H9 (cell line): ENCODE results near the gene KCNH1. TPM values are rescaled to one million over a fixed set of nuclear protein-coding genes. Genes with fewer than 3 reads are reported as not detected.
"Not testable (repeated sequence)": the region's sequence is repeated elsewhere in the genome, so short reads cannot be mapped to it uniquely, and the experiment has no call there.

Experiments
- DNase-seq: peaks from one replicate; pipeline ENCODE4 v3.0.0-alpha.2; 2017
- H2AFZ ChIP-seq: one replicate; pipeline ENCODE4 v1.6.1; 2013; ENCODE audit warnings: mild to moderate bottlenecking, low read length, control low read depth, moderate library complexity
- H2AK5ac ChIP-seq: 2 replicates; pipeline ENCODE4 v1.6.1; 2013; ENCODE audit warnings: low read length, control low read depth, mixed read lengths; ENCODE audit not compliant: insufficient read length
- H2BK120ac ChIP-seq: one replicate; pipeline ENCODE4 v1.6.1; 2013; ENCODE audit warnings: low read depth, mild to moderate bottlenecking, low read length, control low read depth, inconsistent platforms; ENCODE audit not compliant: poor library complexity, severe bottlenecking
- H2BK12ac ChIP-seq: 2 replicates; pipeline ENCODE4 v1.6.1; 2013; ENCODE audit warnings: low read length, control low read depth, mixed read lengths, low read depth; ENCODE audit not compliant: insufficient read length
- H2BK15ac ChIP-seq: 2 replicates; pipeline ENCODE4 v1.6.1; 2013; ENCODE audit warnings: low read depth, low read length, control low read depth
- H2BK20ac ChIP-seq: one replicate; pipeline ENCODE4 v1.6.1; 2013; ENCODE audit warnings: low read depth, mild to moderate bottlenecking, low read length, control low read depth, inconsistent platforms; ENCODE audit not compliant: poor library complexity, severe bottlenecking
- H2BK5ac ChIP-seq: 2 replicates; pipeline ENCODE4 v1.6.1; 2013; ENCODE audit warnings: low read length, control low read depth, mixed read lengths; ENCODE audit not compliant: insufficient read length
- H3K14ac ChIP-seq: 2 replicates; pipeline ENCODE4 v1.6.1; 2013; ENCODE audit warnings: low read length, control low read depth; ENCODE audit not compliant: insufficient read depth
- H3K18ac ChIP-seq: 2 replicates; pipeline ENCODE4 v1.6.1; 2013; ENCODE audit warnings: low read depth, mild to moderate bottlenecking, mixed read lengths, low read length, control low read depth; ENCODE audit not compliant: insufficient read length
- H3K23ac ChIP-seq: 2 replicates; pipeline ENCODE4 v1.6.1; 2013; ENCODE audit warnings: low read length, control low read depth, mixed read lengths, low read depth; ENCODE audit not compliant: insufficient read length
- H3K23me2 ChIP-seq: 2 replicates; pipeline ENCODE4 v1.6.1; 2013; ENCODE audit warnings: low read depth, mild to moderate bottlenecking, mixed read lengths, low read length, control low read depth; ENCODE audit not compliant: insufficient read length, poor library complexity, severe bottlenecking
- H3K27ac ChIP-seq: 2 replicates; pipeline ENCODE4 v1.5.1; 2013; ENCODE audit warnings: low read length, control low read depth, mixed read lengths, low read depth; ENCODE audit not compliant: insufficient read length
- H3K27me3 ChIP-seq: 2 replicates; pipeline ENCODE4 v1.6.1; 2013; ENCODE audit warnings: low read length, control low read depth, inconsistent platforms; ENCODE audit not compliant: insufficient read depth
- H3K4ac ChIP-seq: 2 replicates; pipeline ENCODE4 v1.6.1; 2013; ENCODE audit warnings: low read depth, mild to moderate bottlenecking, control low read depth, inconsistent platforms, low read length, moderate library complexity
- H3K4me1 ChIP-seq: 2 replicates; pipeline ENCODE4 v1.6.1; 2013; ENCODE audit warnings: low read length, control low read depth, inconsistent platforms; ENCODE audit not compliant: insufficient read depth
- H3K4me2 ChIP-seq: 2 replicates; pipeline ENCODE4 v1.6.1; 2013; ENCODE audit warnings: low read length, control low read depth, mixed read lengths; ENCODE audit not compliant: insufficient read length, insufficient read depth
- H3K56ac ChIP-seq: 2 replicates; pipeline ENCODE4 v1.6.1; 2013; ENCODE audit warnings: low read depth, mild to moderate bottlenecking, mixed read lengths, low read length, control low read depth; ENCODE audit not compliant: insufficient read length
- H3K79me1 ChIP-seq: 2 replicates; pipeline ENCODE4 v1.6.1; 2013; ENCODE audit warnings: low read depth, mild to moderate bottlenecking, moderate library complexity, low read length, control low read depth, inconsistent platforms; ENCODE audit not compliant: insufficient read depth, poor library complexity, severe bottlenecking
- H3K79me2 ChIP-seq: 2 replicates; pipeline ENCODE4 v1.6.1; 2013; ENCODE audit warnings: low read length, control low read depth, inconsistent platforms; ENCODE audit not compliant: insufficient read depth
- H3K9ac ChIP-seq: 2 replicates; pipeline ENCODE4 v1.6.1; 2013; ENCODE audit warnings: low read length, control low read depth, mixed read lengths; ENCODE audit not compliant: insufficient read length; ENCODE audit errors: extremely low read depth
- H3K9me3 ChIP-seq: one replicate; pipeline ENCODE4 v1.6.1; 2013; ENCODE audit warnings: low read depth, low read length, inconsistent platforms; ENCODE audit not compliant: control insufficient read depth
- H3T11ph ChIP-seq: one replicate; pipeline ENCODE4 v1.6.1; 2013; ENCODE audit warnings: mild to moderate bottlenecking, low read length, control low read depth, inconsistent platforms
- H4K20me1 ChIP-seq: one replicate; pipeline ENCODE4 v1.6.1; 2013; ENCODE audit not compliant: control insufficient read depth, insufficient read length, insufficient read depth
- H4K5ac ChIP-seq: 2 replicates; pipeline ENCODE4 v1.6.1; 2013; ENCODE audit warnings: low read depth, mild to moderate bottlenecking, mixed read lengths, low read length, control low read depth; ENCODE audit not compliant: insufficient read length
- H4K8ac ChIP-seq: replicated peaks from 2 replicates; pipeline ENCODE4 v1.6.1; 2013; ENCODE audit warnings: low read length, control low read depth, mixed read lengths, low read depth; ENCODE audit not compliant: insufficient read length
- H4K91ac ChIP-seq: 2 replicates; pipeline ENCODE4 v1.6.1; 2013; ENCODE audit warnings: low read depth, mild to moderate bottlenecking, moderate library complexity, mixed read lengths, low read length, control low read depth; ENCODE audit not compliant: insufficient read length
- H3K27ac Mint-ChIP-seq, 3 experiments: 2 replicates in 2 of 3; 3 replicates in 1 of 3; pipeline ENCODE4 v1.8.0; 2020 to 2021; ENCODE audit warnings: mixed read lengths in 3 of 3, mild to moderate bottlenecking in 1 of 3, moderate library complexity in 1 of 3
- H3K27me3 Mint-ChIP-seq: 2 replicates; pipeline ENCODE4 v1.8.0; 2021; ENCODE audit warnings: low read depth, mild to moderate bottlenecking, moderate library complexity, mixed read lengths
- H3K36me3 Mint-ChIP-seq, 3 experiments: 2 replicates in 2 of 3; 3 replicates in 1 of 3; pipeline ENCODE4 v1.8.0; 2020 to 2021; ENCODE audit warnings: low read depth in 3 of 3, mixed read lengths in 3 of 3; ENCODE audit not compliant: insufficient read depth in 1 of 3
- H3K4me1 Mint-ChIP-seq, 2 experiments: 2 replicates each; pipeline ENCODE4 v1.8.0; 2020; ENCODE audit warnings: mixed read lengths in 2 of 2
- H3K4me3 Mint-ChIP-seq, 2 experiments: 2 replicates in 1 of 2; 3 replicates in 1 of 2; pipeline ENCODE4 v1.8.0; 2020 to 2021; ENCODE audit warnings: mild to moderate bottlenecking in 2 of 2, mixed read lengths in 2 of 2, moderate library complexity in 1 of 2
- H3K9me3 Mint-ChIP-seq, 2 experiments: 2 replicates in 1 of 2; 3 replicates in 1 of 2; pipeline ENCODE4 v1.8.0; 2020; ENCODE audit warnings: mild to moderate bottlenecking in 2 of 2, mixed read lengths in 2 of 2, moderate library complexity in 1 of 2
- CTCF ChIP-seq: fragments of 200-600 bp; sonication (generic); conservative IDR thresholded peaks from 3 replicates; pipeline ENCODE4 v1.8.0; 2021; ENCODE audit warnings: antibody characterized with exemption, mild to moderate bottlenecking
- WGBS: extraction: QIAGEN DNeasy Blood & Tissue Kit; methylation state at CpG from one replicate; pipeline ENCODE4 v1.1.7; 2013; ENCODE audit warnings: missing lambda C conversion rate, low lambda C conversion rate, mixed read lengths; ENCODE audit not compliant: insufficient read length; ENCODE audit errors: extremely low coverage; 5-methylcytosine and 5-hydroxymethylcytosine counted together
- total RNA-seq: library from RNA; stranded (reverse); gene quantifications from 2 replicates; pipeline ENCODE4 v1.2.1, GENCODE V29; 2021

Gene KCNH1
- total RNA-seq, 1 experiment from 2014 or later = 0.11 TPM

DNA sequence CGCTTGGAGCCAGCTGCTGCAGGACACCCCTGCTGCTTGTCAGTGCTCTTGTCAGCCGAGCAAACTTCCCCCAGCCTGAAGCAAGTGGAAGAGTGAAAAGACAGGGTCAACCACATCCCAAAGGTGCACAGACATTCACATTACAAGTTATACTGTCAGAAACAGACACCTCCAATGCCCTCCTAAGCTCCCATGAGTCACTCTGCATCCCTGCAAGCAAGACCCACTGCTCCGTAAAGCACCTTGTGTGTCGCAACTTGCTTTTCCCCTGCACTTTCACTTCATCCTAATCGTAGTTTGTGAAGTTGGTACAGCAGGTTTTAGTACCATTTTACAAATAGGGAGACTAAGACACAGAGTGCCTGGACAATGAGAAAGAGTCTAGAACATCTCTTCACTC, 51.1 kb downstream of the KCNH1 start:
- H3K79me1 ChIP-seq = no peaks in the 10 kb centered on the region
- H4K8ac ChIP-seq = no peak overlapping the region
- no peak overlapping the region for H3T11ph ChIP-seq
- DNase-seq = no peak
- no peak overlapping the region for H3K4me2 ChIP-seq
- no peak overlapping the region for H3K9ac ChIP-seq
- H4K91ac ChIP-seq = no peak overlapping the region
- H3K27me3 ChIP-seq = no peaks in the 10 kb centered on the region
- H4K20me1 ChIP-seq = no peaks in the 10 kb centered on the region
- no peak overlapping the region for H3K4me3 Mint-ChIP-seq
- no peaks in the 10 kb centered on the region for H3K4me1 ChIP-seq
- TF ChIP-seq CTCF = no peak
- peaks cover 2 to 6% of the 10 kb centered on the region in 2 experiments; a peak in 4 of 5 replicates for H3K9me3 Mint-ChIP-seq
- H2BK5ac ChIP-seq = no peak overlapping the region
- H3K27ac Mint-ChIP-seq = peak overlapping the region in 1 of 3 experiments; percentile 21; a peak in 1 of 7 replicates
- 0 out of 4 replicates have a peak, but pooled peaks cover 0 to 2% of the 10 kb centered on the region in 2 experiments for H3K4me1 Mint-ChIP-seq
- no peaks in the 10 kb centered on the region for H3K36me3 Mint-ChIP-seq
- H3K9me3 ChIP-seq = no peaks in the 10 kb centered on the region
- no peak overlapping the region for H3K23ac ChIP-seq
- peaks cover 2% of the 10 kb centered on the region; the same call in 1 of the 2 replicates for H3K27me3 Mint-ChIP-seq
- no peak overlapping the region for H2AFZ ChIP-seq
- no peak overlapping the region for H3K27ac ChIP-seq
- no peak overlapping the region for H3K18ac ChIP-seq
- no peak overlapping the region; the same call in 1 of the 2 replicates for H3K14ac ChIP-seq
- H2BK12ac ChIP-seq = no peak overlapping the region
- H2AK5ac ChIP-seq = no peak overlapping the region
- no peak overlapping the region for H4K5ac ChIP-seq
- H2BK20ac ChIP-seq = no peak overlapping the region
- no peak overlapping the region for H3K4ac ChIP-seq
- H2BK15ac ChIP-seq = no peak overlapping the region
- no peaks in the 10 kb centered on the region for H3K79me2 ChIP-seq
- WGBS = no CpG with 5 or more reads among the region's 5 CpGs
- H3K56ac ChIP-seq = no peak overlapping the region
- H3K23me2 ChIP-seq = no peaks in the 10 kb centered on the region
- H2BK120ac ChIP-seq = no peak overlapping the region

DNA sequence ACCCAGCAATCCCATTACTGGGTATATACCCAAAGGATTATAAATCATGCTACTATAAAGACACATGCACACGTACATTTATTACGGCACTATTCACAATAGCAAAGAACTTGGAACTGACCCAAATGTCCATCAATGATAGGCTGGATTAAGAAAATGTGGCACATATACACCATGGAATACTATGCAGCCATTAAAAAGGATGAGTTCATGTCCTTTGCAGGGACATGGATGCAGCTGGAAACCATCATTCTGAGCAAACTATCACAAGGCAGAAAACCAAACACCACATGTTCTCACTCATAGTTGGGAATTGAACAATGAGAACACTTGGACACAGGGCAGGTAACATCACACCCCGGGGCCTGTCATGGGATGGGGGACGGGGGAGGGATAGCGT, 52.5 kb downstream of the KCNH1 start:
- not testable (repeated sequence) for H3K4me1 ChIP-seq, H3K27ac ChIP-seq, H4K5ac ChIP-seq, H3K4me2 ChIP-seq, H2AFZ ChIP-seq, H4K20me1 ChIP-seq, H2BK20ac ChIP-seq, H3K79me2 ChIP-seq, H3K4ac ChIP-seq, H2AK5ac ChIP-seq, H3K9ac ChIP-seq, H4K91ac ChIP-seq, H3K23ac ChIP-seq, H3T11ph ChIP-seq, H2BK12ac ChIP-seq, H3K27me3 ChIP-seq, H2BK15ac ChIP-seq, H4K8ac ChIP-seq, H2BK120ac ChIP-seq, H3K27me3 Mint-ChIP-seq, DNase-seq, H3K14ac ChIP-seq, H3K27ac Mint-ChIP-seq, H3K79me1 ChIP-seq, H3K9me3 ChIP-seq, H3K4me1 Mint-ChIP-seq, H3K18ac ChIP-seq, H3K4me3 Mint-ChIP-seq, H3K36me3 Mint-ChIP-seq, H2BK5ac ChIP-seq, H3K56ac ChIP-seq, H3K23me2 ChIP-seq
- no CpG with 5 or more reads among the region's 5 CpGs for WGBS
- peaks cover 8 to 18% of the 10 kb centered on the region in 2 experiments for H3K9me3 Mint-ChIP-seq
